Neuronal stem cell (in vitro differentiated cells): ENCODE measurements around the gene F8.
"Not testable (repeated sequence)": the region's sequence is repeated elsewhere in the genome, so short reads cannot be mapped to it uniquely, and the experiment has no call there.

Experiments used
- DNase-seq: peaks from one replicate; pipeline ENCODE4 v3.0.0-alpha.2; 2013; ENCODE audit warnings: low spot score
- H2AFZ ChIP-seq: one replicate; pipeline ENCODE4 v1.6.1; 2013; ENCODE audit warnings: mild to moderate bottlenecking, low read length, inconsistent platforms
- H2AK5ac ChIP-seq: 2 replicates; pipeline ENCODE4 v1.6.1; 2013; ENCODE audit warnings: low read depth, mild to moderate bottlenecking, inconsistent platforms, low read length, moderate library complexity, mixed read lengths
- H2BK120ac ChIP-seq: 2 replicates; pipeline ENCODE4 v1.6.1; 2013; ENCODE audit warnings: low read depth, mild to moderate bottlenecking, inconsistent platforms, low read length, moderate library complexity, mixed read lengths
- H2BK12ac ChIP-seq: one replicate; pipeline ENCODE4 v1.6.1; 2013; ENCODE audit warnings: low read length, inconsistent platforms
- H2BK15ac ChIP-seq: 2 replicates; pipeline ENCODE4 v1.6.1; 2013; ENCODE audit warnings: mild to moderate bottlenecking, low read length, inconsistent platforms, mixed read lengths
- H2BK5ac ChIP-seq: one replicate; pipeline ENCODE4 v1.6.1; 2013; ENCODE audit warnings: inconsistent platforms, mild to moderate bottlenecking, low read length, moderate library complexity
- H3K14ac ChIP-seq: one replicate; pipeline ENCODE4 v1.6.1; 2013; ENCODE audit warnings: low read length, inconsistent platforms
- H3K18ac ChIP-seq: 2 replicates; pipeline ENCODE4 v1.6.1; 2013; ENCODE audit warnings: low read length, inconsistent platforms
- H3K23ac ChIP-seq: 2 replicates; pipeline ENCODE4 v1.6.1; 2013; ENCODE audit warnings: low read depth, mild to moderate bottlenecking, mixed read lengths, low read length, inconsistent platforms; ENCODE audit not compliant: poor library complexity
- H3K27ac ChIP-seq: replicated peaks from 3 replicates; pipeline ENCODE4 v1.5.1; 2013; ENCODE audit warnings: low read length, inconsistent platforms
- H3K27me3 ChIP-seq, 3 experiments: 2 replicates each; pipeline ENCODE4 v1.6.1; 2013; ENCODE audit warnings: low read length in 3 of 3, mild to moderate bottlenecking in 2 of 3, inconsistent platforms in 1 of 3, low read depth in 1 of 3, mixed read lengths in 1 of 3, moderate library complexity in 1 of 3; ENCODE audit not compliant: control insufficient read depth in 3 of 3, insufficient read depth in 3 of 3
- H3K36me3 ChIP-seq, 2 donors: replicated peaks in 1 of 2; 2 replicates each; pipeline ENCODE4 v1.6.1; 2013; ENCODE audit warnings: low read length in 2 of 2; ENCODE audit not compliant: control insufficient read depth in 2 of 2, insufficient read depth in 2 of 2
- H3K4ac ChIP-seq: 2 replicates; pipeline ENCODE4 v1.6.1; 2013; ENCODE audit warnings: inconsistent platforms, mild to moderate bottlenecking, low read length, moderate library complexity
- H3K4me1 ChIP-seq, 2 donors: 1 replicate in 1 of 2; 2 replicates in 1 of 2; pipeline ENCODE4 v1.6.1; 2013; ENCODE audit warnings: low read length in 2 of 2, low read depth in 1 of 2; ENCODE audit not compliant: control insufficient read depth in 2 of 2, insufficient read depth in 1 of 2
- H3K4me2 ChIP-seq: one replicate; pipeline ENCODE4 v1.6.1; 2013; ENCODE audit warnings: mild to moderate bottlenecking, low read length, inconsistent platforms; ENCODE audit not compliant: insufficient read depth, poor library complexity, severe bottlenecking
- H3K4me3 ChIP-seq, 2 donors: 2 replicates each; pipeline ENCODE4 v1.5.1; 2013; ENCODE audit warnings: low read length in 2 of 2, mild to moderate bottlenecking in 2 of 2, inconsistent platforms in 1 of 2, moderate library complexity in 1 of 2
- H3K79me1 ChIP-seq: one replicate; pipeline ENCODE4 v1.6.1; 2013; ENCODE audit warnings: low read depth, mild to moderate bottlenecking, inconsistent platforms, low read length, moderate library complexity
- H3K9ac ChIP-seq: one replicate; pipeline ENCODE4 v1.6.1; 2013; ENCODE audit warnings: mild to moderate bottlenecking, low read depth, low read length, inconsistent platforms; ENCODE audit not compliant: poor library complexity
- H3K9me3 ChIP-seq, 2 donors: replicated peaks in 1 of 2; 2 replicates each; pipeline versions ENCODE3 to v1.6.1; 2013; ENCODE audit warnings: low read length in 2 of 2, mild to moderate bottlenecking in 2 of 2, inconsistent platforms in 1 of 2, low read depth in 1 of 2, mixed read lengths in 1 of 2, moderate library complexity in 1 of 2; ENCODE audit not compliant: control insufficient read depth in 2 of 2, insufficient read depth in 1 of 2
- H4K8ac ChIP-seq: one replicate; pipeline ENCODE4 v1.6.1; 2013; ENCODE audit warnings: low read depth, mild to moderate bottlenecking, inconsistent platforms, low read length, moderate library complexity
- H4K91ac ChIP-seq: one replicate; pipeline ENCODE4 v1.6.1; 2013; ENCODE audit warnings: low read length, low read depth, mild to moderate bottlenecking, inconsistent platforms; ENCODE audit not compliant: poor library complexity
- WGBS, 2 donors: extraction: QIAGEN DNeasy Blood & Tissue Kit; methylation state at CpG; one replicate each; pipeline ENCODE4 v1.1.7; 2013; ENCODE audit warnings: missing lambda C conversion rate in 2 of 2, mixed read lengths in 1 of 2; ENCODE audit not compliant: insufficient read length in 2 of 2, insufficient replicate concordance in 1 of 2; ENCODE audit errors: extremely low coverage in 2 of 2; 5-methylcytosine and 5-hydroxymethylcytosine counted together

The F8 gene

GRCh38 chrX:154819771-154820341 is 202.7 kb downstream of the F8 start:
- Histone ChIP-seq H2AFZ (peak overlapping the region; percentile 28), H3K9me3 (no peaks in the 10 kb centered on the region), H3K18ac (no peak overlapping the region), H2BK5ac (no peak overlapping the region), H4K91ac (no peak overlapping the region), H3K27me3 (peaks cover 0 to 24% (median 0%) of the 10 kb centered on the region in 3 experiments), H3K27ac (no peak overlapping the region), H3K23ac (no peak overlapping the region), H3K79me1 (no peaks in the 10 kb centered on the region), H3K4me3 (no peak overlapping the region), H3K14ac (no peak overlapping the region), H3K4me1 (peaks cover 0 to 3% of the 10 kb centered on the region in 2 donors), H2BK120ac (no peak overlapping the region), H3K4me2 (no peak overlapping the region), H2AK5ac (no peak overlapping the region), H3K9ac (no peak overlapping the region), H3K4ac (no peak overlapping the region), H2BK15ac (no peak overlapping the region), H4K8ac (no peak overlapping the region), H2BK12ac (no peak overlapping the region), H3K36me3 (no peaks in the 10 kb centered on the region)
- no peak for DNase-seq
- no CpG with 5 or more reads among the region's 7 CpGs for WGBS, 2 donors

- H2BK15ac ChIP-seq: no peak overlapping the region
- no peak overlapping the region for H3K23ac ChIP-seq
- H3K4me2 ChIP-seq: no peak overlapping the region
- H3K4me1 ChIP-seq: peaks cover 0 to 3% of the 10 kb centered on the region in 2 donors
- no CpG with 5 or more reads among the region's 11 CpGs for WGBS, 2 donors
- DNase-seq: no peak
- no peak overlapping the region for H3K9ac ChIP-seq
- no peak overlapping the region for H2BK12ac ChIP-seq
- no peak overlapping the region for H3K14ac ChIP-seq
- no peaks in the 10 kb centered on the region for H3K36me3 ChIP-seq
- H3K79me1 ChIP-seq: no peaks in the 10 kb centered on the region
- H2BK5ac ChIP-seq: no peak overlapping the region
- H3K27ac ChIP-seq: no peak overlapping the region
- no peaks in the 10 kb centered on the region for H3K9me3 ChIP-seq
- H4K8ac ChIP-seq: no peak overlapping the region
- peak overlapping the region; percentile 28 for H2AFZ ChIP-seq
- no peak overlapping the region for H4K91ac ChIP-seq
- H2BK120ac ChIP-seq: no peak overlapping the region
- no peak overlapping the region for H2AK5ac ChIP-seq
- no peak overlapping the region for H3K18ac ChIP-seq
- no peak overlapping the region for H3K4me3 ChIP-seq
- H3K27me3 ChIP-seq: peaks cover 0 to 30% (median 0%) of the 10 kb centered on the region in 3 experiments
- no peak overlapping the region for H3K4ac ChIP-seq
These were observed 203.4 kb downstream of the F8 start for GRCh38 chrX:154818916-154819770.

- H3K79me1 ChIP-seq, H3K9me3 ChIP-seq, H3K4me2 ChIP-seq, H2BK5ac ChIP-seq, H4K91ac ChIP-seq, H3K4me3 ChIP-seq, DNase-seq, H2AFZ ChIP-seq, H3K14ac ChIP-seq, H3K27ac ChIP-seq, H2AK5ac ChIP-seq, H2BK120ac ChIP-seq, H3K36me3 ChIP-seq, H3K4me1 ChIP-seq, H2BK12ac ChIP-seq, H2BK15ac ChIP-seq, H3K4ac ChIP-seq, H4K8ac ChIP-seq, H3K9ac ChIP-seq, H3K18ac ChIP-seq, H3K23ac ChIP-seq: not testable (repeated sequence)
- no CpG with 5 or more reads among the region's 19 CpGs for WGBS, 2 donors
- H3K27me3 ChIP-seq: peaks cover 0 to 42% (median 0%) of the 10 kb centered on the region in 3 experiments
These were observed 205.4 kb downstream of the F8 start for GRCh38 chrX:154817048-154817618.

GRCh38 chrX:154816326-154816898 is 206.1 kb downstream of the F8 start:
- not testable (repeated sequence) for H3K27ac ChIP-seq, H2AFZ ChIP-seq, H4K91ac ChIP-seq, H3K36me3 ChIP-seq, H2AK5ac ChIP-seq, H2BK5ac ChIP-seq, DNase-seq, H3K4ac ChIP-seq, H3K18ac ChIP-seq, H2BK12ac ChIP-seq, H3K9me3 ChIP-seq, H3K14ac ChIP-seq, H3K4me3 ChIP-seq, H3K4me1 ChIP-seq, H3K79me1 ChIP-seq, H3K4me2 ChIP-seq, H4K8ac ChIP-seq, H2BK15ac ChIP-seq, H3K9ac ChIP-seq, H3K23ac ChIP-seq, H2BK120ac ChIP-seq
- H3K27me3 ChIP-seq: peaks cover 0 to 46% (median 0%) of the 10 kb centered on the region in 3 experiments
- no CpG with 5 or more reads among the region's 4 CpGs for WGBS, 2 donors
